Immature natural killer cell (primary cell): ENCODE results near the gene JMJD8. TPM values are rescaled to one million over a fixed set of nuclear protein-coding genes. Genes with fewer than 3 reads are reported as not detected.

ENCODE experiments used
- DNase-seq, 3 donors: peaks; one replicate each; pipeline ENCODE4 v3.0.0; 2022; ENCODE audit warnings: mixed read lengths in 1 of 3
- H3K27ac Mint-ChIP-seq, 6 donors: one replicate each; pipeline ENCODE4 v1.8.0; 2020; ENCODE audit warnings: mixed read lengths in 6 of 6, mild to moderate bottlenecking in 5 of 6, inconsistent platforms in 4 of 6, moderate library complexity in 3 of 6
- H3K27me3 Mint-ChIP-seq, 3 donors: one replicate each; pipeline ENCODE4 v1.8.0; 2020 to 2021; ENCODE audit warnings: low read depth in 3 of 3, mild to moderate bottlenecking in 3 of 3, mixed read lengths in 3 of 3, moderate library complexity in 3 of 3, inconsistent platforms in 1 of 3
- H3K36me3 Mint-ChIP-seq, 3 donors: one replicate each; pipeline ENCODE4 v1.8.0; 2020; ENCODE audit warnings: mixed read lengths in 3 of 3, inconsistent platforms in 2 of 3, mild to moderate bottlenecking in 2 of 3
- H3K4me1 Mint-ChIP-seq, 2 donors: one replicate each; pipeline ENCODE4 v1.8.0; 2020; ENCODE audit warnings: inconsistent platforms in 2 of 2, mild to moderate bottlenecking in 2 of 2, mixed read lengths in 2 of 2, moderate library complexity in 1 of 2
- H3K4me3 Mint-ChIP-seq, 5 donors: one replicate each; pipeline ENCODE4 v1.8.0; 2020; ENCODE audit warnings: mild to moderate bottlenecking in 5 of 5, mixed read lengths in 5 of 5, inconsistent platforms in 3 of 5, moderate library complexity in 3 of 5
- H3K9me3 Mint-ChIP-seq, 6 donors: one replicate each; pipeline ENCODE4 v1.8.0; 2020; ENCODE audit warnings: mild to moderate bottlenecking in 6 of 6, mixed read lengths in 6 of 6, inconsistent platforms in 4 of 6, moderate library complexity in 3 of 6
- polyA plus RNA-seq, 3 donors: library from polyadenylated mRNA; unstranded; fragments of 300-500 nt; fragmentation: Illumina TruSeq; gene quantifications; one replicate each; pipeline ENCODE4 v1.2.3, GENCODE V29; 2021

The JMJD8 gene
- polyA plus RNA-seq, 3 donors from 2014 or later = 38.3 to 63.5 (median 47.4) TPM

DNA sequence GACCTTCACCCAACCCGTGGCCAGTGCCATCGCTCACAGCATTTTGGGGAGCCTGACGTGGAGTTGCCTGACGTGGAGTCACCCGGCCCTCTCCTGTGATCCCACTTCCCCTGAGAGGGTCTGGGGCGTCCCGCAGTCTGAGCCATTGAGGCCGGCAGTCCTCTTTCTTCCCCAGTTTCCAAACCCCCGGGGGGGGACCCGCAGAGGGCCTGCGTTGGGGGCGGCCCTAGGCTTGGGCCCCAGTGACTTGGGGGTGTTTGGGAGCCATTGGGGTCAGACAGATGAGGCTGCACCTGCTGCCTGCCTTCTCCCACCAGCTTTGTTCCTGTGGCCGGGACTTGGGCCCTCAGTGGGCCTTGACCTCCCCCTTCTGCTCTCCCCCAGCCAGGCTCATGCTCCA lies 14.5 kb downstream of the JMJD8 start:
- H3K4me1 Mint-ChIP-seq = peaks cover 6 to 11% of the 10 kb centered on the region in 2 donors
- H3K4me3 Mint-ChIP-seq = peak overlapping the region; percentile 5 to 80 (median 53)
- peak overlapping the region in 1 of 6 donors; percentile 75 for H3K27ac Mint-ChIP-seq
- no peaks in the 10 kb centered on the region for H3K36me3 Mint-ChIP-seq
- DNase-seq = no peak
- no peaks in the 10 kb centered on the region for H3K9me3 Mint-ChIP-seq
- H3K27me3 Mint-ChIP-seq = peaks cover 1 to 3% (median 2%) of the 10 kb centered on the region in 3 donors

DNA sequence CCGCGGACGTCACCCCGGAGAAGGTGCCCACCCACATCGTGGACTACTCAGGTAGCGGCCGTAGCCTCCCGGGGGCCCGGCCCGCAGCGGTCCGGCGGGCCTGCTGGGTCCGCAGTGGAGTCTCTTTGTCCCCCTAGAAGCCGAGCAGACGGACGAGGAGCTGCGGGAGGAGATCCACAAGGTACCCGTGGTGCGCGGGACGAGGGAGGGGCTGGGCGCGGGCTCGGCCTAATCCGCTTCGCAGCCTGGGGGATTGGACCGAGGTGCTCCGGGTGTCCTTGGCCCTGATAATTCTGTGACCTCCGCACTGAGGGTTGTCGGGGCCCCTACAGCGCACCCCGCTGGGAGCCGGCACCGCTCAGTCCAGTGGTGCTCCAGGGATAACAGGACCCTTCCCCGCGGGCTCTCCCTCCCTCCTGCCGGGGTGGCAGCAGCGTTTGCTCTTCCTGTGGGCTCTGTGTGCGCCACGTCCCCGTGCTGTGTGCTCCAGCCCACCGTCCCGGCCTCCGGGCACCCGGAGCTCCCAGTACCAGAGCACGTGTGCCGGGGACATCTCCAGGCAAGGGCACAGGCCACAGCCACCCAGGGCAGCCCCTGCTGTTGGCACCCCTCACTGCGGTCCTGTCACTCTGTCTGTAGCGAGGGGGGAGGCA lies 15.5 kb downstream of the JMJD8 start:
- H3K4me1 Mint-ChIP-seq = peaks cover 6 to 11% of the 10 kb centered on the region in 2 donors
- peaks cover 1 to 3% (median 2%) of the 10 kb centered on the region in 3 donors for H3K27me3 Mint-ChIP-seq
- no peaks in the 10 kb centered on the region for H3K36me3 Mint-ChIP-seq
- H3K9me3 Mint-ChIP-seq = no peaks in the 10 kb centered on the region
- H3K4me3 Mint-ChIP-seq = peak overlapping the region; percentile 58 to 80 (median 69)
- DNase-seq = no peak
- peak overlapping the region in 3 of 6 donors; percentile 34 to 70 (median 62) for H3K27ac Mint-ChIP-seq

DNA sequence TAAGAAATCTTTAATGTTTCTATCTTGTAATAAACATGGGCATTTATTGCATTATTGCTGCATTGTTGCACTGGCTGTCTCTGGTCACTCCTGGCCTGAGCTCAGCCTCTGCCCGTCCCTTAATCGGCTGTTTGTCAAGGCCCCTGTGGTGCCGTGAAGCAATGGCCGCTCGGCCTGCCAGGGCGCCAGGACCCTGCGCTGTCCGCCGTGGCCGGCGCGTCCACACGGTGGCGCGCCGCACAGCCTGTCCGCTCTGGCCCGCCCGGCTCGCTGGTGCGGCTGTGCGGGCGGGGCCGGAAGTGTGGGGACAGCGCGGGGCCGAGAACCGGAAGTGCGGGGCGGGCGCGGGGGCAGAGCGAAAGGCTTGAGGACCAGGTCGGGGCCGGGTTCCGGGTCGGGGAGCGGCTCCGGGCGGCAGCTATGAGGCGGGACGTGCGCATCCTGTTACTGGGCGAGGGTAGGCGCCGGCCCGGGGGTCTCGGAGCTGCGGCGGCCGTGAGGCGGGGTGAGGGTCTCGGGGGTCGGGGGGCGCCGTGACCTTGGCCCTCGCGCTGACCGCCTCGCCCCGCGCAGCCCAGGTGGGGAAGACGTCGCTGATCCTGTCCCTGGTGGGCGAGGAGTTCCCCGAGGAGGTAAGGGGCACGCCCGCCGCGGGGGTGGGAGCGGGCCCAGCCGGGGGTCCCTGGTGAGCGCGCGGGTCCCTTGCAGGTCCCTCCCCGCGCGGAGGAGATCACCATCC lies 16.2 kb downstream of the JMJD8 start, which contains the start of gene RHOT2:
Gene RHOT2, plus strand, starts transcription at position 353 of the 739 bp plus-strand sequence. Its CDS starts 68 bp downstream, at position 421.
- Mint-ChIP-seq H3K9me3 (no peaks in the 10 kb centered on the region), H3K4me1 (peaks cover 6 to 12% of the 10 kb centered on the region in 2 donors), H3K27me3 (peaks cover 1 to 3% (median 2%) of the 10 kb centered on the region in 3 donors), H3K27ac (peak within 1 kb of the TSS; percentile 81 to 95 (median 88)), H3K36me3 (no peaks in the 10 kb centered on the region), H3K4me3 (peak within 1 kb of the TSS; percentile 69 to 82 (median 76))
- DNase-seq = peak; percentile 95 to 96 (median 96)

GRCh38 chr16:667113-667779 lies 16.9 kb downstream of the JMJD8 start:
- Mint-ChIP-seq H3K4me1 (peaks cover 6 to 15% of the 10 kb centered on the region in 2 donors), H3K27me3 (peaks cover 1 to 3% (median 2%) of the 10 kb centered on the region in 3 donors), H3K27ac (peak overlapping the region; percentile 81 to 95 (median 88)), H3K36me3 (no peaks in the 10 kb centered on the region), H3K9me3 (no peaks in the 10 kb centered on the region), H3K4me3 (peak overlapping the region; percentile 61 to 82 (median 76))
- no peak for DNase-seq

DNA sequence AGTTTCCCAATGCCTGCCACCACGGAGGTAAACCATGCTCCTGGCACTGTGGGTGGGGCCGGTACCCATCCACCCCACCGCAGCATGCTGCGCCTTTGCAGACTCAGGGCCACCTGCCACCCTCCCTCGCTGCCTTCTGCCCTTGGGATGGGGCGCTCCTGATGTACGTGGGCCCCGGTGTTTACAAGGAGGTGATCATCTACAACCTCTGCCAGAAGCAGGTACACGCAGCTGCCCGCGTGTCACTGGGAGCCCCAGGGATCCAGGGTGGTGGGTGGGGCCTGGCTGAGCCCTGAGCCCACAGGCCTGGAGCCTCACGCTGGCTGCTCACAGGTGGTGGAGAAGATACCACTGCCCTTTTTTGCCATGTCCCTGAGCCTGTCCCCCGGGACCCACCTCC lies 17.6 kb downstream of the JMJD8 start:
- Mint-ChIP-seq H3K4me1 (peaks cover 6 to 15% of the 10 kb centered on the region in 2 donors), H3K4me3 (no peak overlapping the region), H3K27me3 (peaks cover 1 to 3% (median 2%) of the 10 kb centered on the region in 3 donors), H3K9me3 (no peaks in the 10 kb centered on the region), H3K36me3 (no peaks in the 10 kb centered on the region), H3K27ac (no peak overlapping the region)
- no peak for DNase-seq

DNA sequence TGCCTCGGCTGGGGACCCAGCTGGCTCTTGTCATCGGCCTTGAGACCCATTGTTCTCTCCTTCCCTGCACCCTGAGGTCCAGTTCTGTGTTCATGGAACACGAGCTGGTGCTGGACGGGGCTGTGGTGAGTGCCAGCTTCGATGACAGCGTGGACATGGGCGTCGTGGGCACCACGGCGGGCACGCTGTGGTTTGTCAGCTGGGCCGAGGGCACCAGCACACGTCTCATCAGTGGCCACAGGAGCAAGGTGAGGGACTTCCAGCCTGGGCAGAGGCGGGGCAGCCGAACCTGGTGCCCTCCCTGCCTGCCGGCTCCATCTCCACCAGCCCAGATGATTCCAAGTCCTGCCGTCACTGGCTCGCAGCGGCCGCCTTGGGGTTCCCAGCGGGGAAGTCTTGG lies 21.5 kb downstream of the JMJD8 start:
- peaks cover 2 to 13% of the 10 kb centered on the region in 2 donors for H3K4me1 Mint-ChIP-seq
- H3K27ac Mint-ChIP-seq = no peak overlapping the region
- H3K9me3 Mint-ChIP-seq = no peaks in the 10 kb centered on the region
- peaks cover 0 to under 1% (median 0%) of the 10 kb centered on the region in 3 donors for H3K27me3 Mint-ChIP-seq
- no peak for DNase-seq
- H3K4me3 Mint-ChIP-seq = no peak overlapping the region
- no peaks in the 10 kb centered on the region for H3K36me3 Mint-ChIP-seq

GRCh38 chr16:662095-662494 lies 22.0 kb downstream of the JMJD8 start:
- no peak overlapping the region for H3K27ac Mint-ChIP-seq
- no peaks in the 10 kb centered on the region for H3K27me3 Mint-ChIP-seq
- peaks cover 0 to 10% of the 10 kb centered on the region in 2 donors for H3K4me1 Mint-ChIP-seq

GRCh38 chr16:661184-661821 lies 22.8 kb downstream of the JMJD8 start:
- H3K36me3 Mint-ChIP-seq = no peaks in the 10 kb centered on the region
- no peak for DNase-seq
- H3K9me3 Mint-ChIP-seq = no peaks in the 10 kb centered on the region
- no peaks in the 10 kb centered on the region for H3K27me3 Mint-ChIP-seq
- peaks cover 0 to 10% of the 10 kb centered on the region in 2 donors for H3K4me1 Mint-ChIP-seq
- peak overlapping the region in 3 of 6 donors; percentile 34 to 64 (median 40) for H3K27ac Mint-ChIP-seq
- peak overlapping the region in 4 of 5 donors; percentile 8 to 30 (median 17) for H3K4me3 Mint-ChIP-seq

More at GRCh38 chr16:662095-662494, 22.0 kb downstream of the JMJD8 start:
- Mint-ChIP-seq H3K4me3 (no peak overlapping the region), H3K36me3 (no peaks in the 10 kb centered on the region), H3K9me3 (no peaks in the 10 kb centered on the region)
- DNase-seq = no peak

- H3K4me3 Mint-ChIP-seq = peak overlapping the region; percentile 30 to 72 (median 54)
- H3K36me3 Mint-ChIP-seq = no peaks in the 10 kb centered on the region
- H3K27me3 Mint-ChIP-seq = no peaks in the 10 kb centered on the region
- DNase-seq = peak; percentile 69 to 78 (median 77)
- H3K9me3 Mint-ChIP-seq = no peaks in the 10 kb centered on the region
- H3K4me1 Mint-ChIP-seq = peaks cover 0 to 10% of the 10 kb centered on the region in 2 donors
- H3K27ac Mint-ChIP-seq = peak overlapping the region in 4 of 6 donors; percentile 16 to 82 (median 52)
Measured at GRCh38 chr16:660459-661183, 23.5 kb downstream of the JMJD8 start.

GRCh38 chr16:660132-660458 lies 24.0 kb downstream of the JMJD8 start:
- Mint-ChIP-seq H3K27ac (peak overlapping the region in 1 of 6 donors; percentile 62), H3K4me3 (peak overlapping the region in 1 of 5 donors; percentile 72), H3K36me3 (no peaks in the 10 kb centered on the region), H3K9me3 (no peaks in the 10 kb centered on the region), H3K27me3 (no peaks in the 10 kb centered on the region), H3K4me1 (peaks cover 0 to 10% of the 10 kb centered on the region in 2 donors)
- no peak for DNase-seq

DNA sequence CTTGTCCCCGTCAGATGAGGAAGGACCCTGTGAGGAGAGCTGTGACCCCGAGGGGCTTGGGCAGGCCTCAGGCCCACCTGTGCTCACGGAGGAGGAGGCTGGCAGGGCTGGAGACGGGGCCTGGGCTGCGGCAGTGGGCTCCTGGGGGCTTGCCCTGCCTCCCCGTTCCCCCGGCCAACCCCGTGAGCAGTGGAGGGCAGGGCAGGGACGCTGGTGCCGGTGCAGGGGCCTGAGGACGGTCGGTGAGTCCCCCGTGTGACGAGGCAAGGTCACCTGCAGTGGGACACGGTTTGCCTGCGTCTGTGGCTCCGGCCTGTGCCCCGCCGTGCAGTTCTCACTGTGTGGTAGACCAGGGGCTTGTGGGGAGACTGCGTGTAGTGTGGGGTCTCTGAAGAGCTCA lies 24.5 kb downstream of the JMJD8 start:
- Mint-ChIP-seq H3K9me3 (no peaks in the 10 kb centered on the region), H3K4me3 (no peak overlapping the region), H3K4me1 (peaks cover 0 to 10% of the 10 kb centered on the region in 2 donors), H3K27ac (no peak overlapping the region), H3K27me3 (no peaks in the 10 kb centered on the region), H3K36me3 (no peaks in the 10 kb centered on the region)
- no peak for DNase-seq

- H3K27me3 Mint-ChIP-seq = no peaks in the 10 kb centered on the region
- H3K4me3 Mint-ChIP-seq = no peak overlapping the region
- no peak for DNase-seq
- peaks cover 0 to 10% of the 10 kb centered on the region in 2 donors for H3K4me1 Mint-ChIP-seq
- H3K27ac Mint-ChIP-seq = no peak overlapping the region
- H3K9me3 Mint-ChIP-seq = no peaks in the 10 kb centered on the region
- no peaks in the 10 kb centered on the region for H3K36me3 Mint-ChIP-seq
Measured at GRCh38 chr16:658679-659571, 25.2 kb downstream of the JMJD8 start.
